GM23248 (cell line): ENCODE results near the gene UPF1.

Experiments used
- EZH2 ChIP-seq: fragments of 200-600 bp; sonication (generic); IDR thresholded peaks from 2 replicates; pipeline ENCODE4 v1.6.1; 2018; ENCODE audit warnings: antibody characterized with exemption, mild to moderate bottlenecking; ENCODE audit not compliant: insufficient read depth, poor library complexity, severe bottlenecking
- EZH2phosphoT487 ChIP-seq: fragments of 200-600 bp; sonication (generic); IDR thresholded peaks from 2 replicates; pipeline ENCODE4 v1.6.1; 2018; ENCODE audit warnings: antibody characterized with exemption, moderate library complexity, mild to moderate bottlenecking, low read depth; ENCODE audit not compliant: insufficient read depth

- TF ChIP-seq EZH2 (no peak), EZH2phosphoT487 (no peak)
Observed at GRCh38 chr19:18910801-18911436, 79.2 kb downstream of the UPF1 start.
